Measurements from ENCODE around the gene HOXB4. TPM values are rescaled to one million over a fixed set of nuclear protein-coding genes. Genes with fewer than 3 reads are reported as not detected.

Gene HOXB4
- total RNA-seq, 1 experiment from 2014 or later = 11.3 TPM

DNA sequence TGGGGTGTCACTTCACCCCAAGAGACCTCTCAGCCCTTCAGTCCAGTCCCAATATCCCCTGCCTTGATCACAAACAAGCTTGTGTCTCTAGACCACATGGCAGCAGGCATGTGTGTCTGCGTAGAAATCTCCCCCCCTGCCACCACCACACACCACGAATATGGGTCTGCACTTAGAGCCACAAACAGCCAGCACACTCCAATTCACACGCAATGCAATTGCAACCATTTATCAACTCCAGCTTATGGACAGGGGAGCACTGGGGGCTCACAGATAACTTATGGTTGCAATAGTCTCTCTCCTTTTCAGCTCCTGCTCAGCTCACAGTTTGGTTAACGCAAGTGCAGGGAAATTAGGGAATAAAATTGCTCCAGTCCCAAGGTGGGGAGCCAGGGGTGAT, 45.4 kb upstream of the HOXB4 start:
- H3K36me3 ChIP-seq (ENCODE audit: control insufficient read depth in 1 of 2, insufficient read depth in 2 of 2, low read length in 2 of 2) = no peaks in the 10 kb centered on the region; a peak in 1 of 4 replicates
- H3K9me2 ChIP-seq (ENCODE audit: insufficient read depth) = no peaks in the 10 kb centered on the region
- H3K4me1 ChIP-seq (ENCODE audit: control insufficient read depth in 1 of 2, insufficient read depth in 2 of 2, low read length in 2 of 2) = peaks cover 15 to 36% of the 10 kb centered on the region in 2 experiments
- RAD21 ChIA-PET (ENCODE audit: low non-redundant PET in 1 of 2, low total read pairs in 2 of 2, uncharacterized antibody in 2 of 2, unreplicated experiment in 2 of 2) = no interaction called here
- H3K79me2 ChIP-seq (ENCODE audit: insufficient read depth, low read length) = peaks cover 42% of the 10 kb centered on the region
- no TSS peak for BruUV-seq (replicated peaks)
- H3K27me3 ChIP-seq (ENCODE audit: insufficient read depth, low read length) = no peaks in the 10 kb centered on the region
- H3K4me2 ChIP-seq (ENCODE audit: low read length) = peak overlapping the region; percentile 98; the same call in 1 of the 2 replicates
- H3K4me3 ChIP-seq (replicated peaks in 1 of 2; ENCODE audit: low read depth in 1 of 2, low read length in 2 of 2) = no peak overlapping the region
- CTCF ChIA-PET = interaction anchor here (0.9 to 1.4 kb wide), 3 partner anchors 315 to 363 kb away, joined by 3 read pairs; no protein-coding TSS in a partner anchor
- no peak overlapping the region for H3K9ac ChIP-seq (ENCODE audit: low read length)
- intact Hi-C loops (cut with micrococcal nuclease) = no loop called here
- no peaks in the 10 kb centered on the region for H4K20me1 ChIP-seq (ENCODE audit: insufficient read depth)
- no peaks in the 10 kb centered on the region for H3K9me3 ChIP-seq (ENCODE audit: control insufficient read depth in 1 of 2, insufficient read depth in 1 of 2, low read depth in 1 of 2, low read length in 2 of 2)
- ATAC-seq (no peak), DNase-seq (ENCODE audit: low read depth, low spot score) (no peak)
- POLR2A ChIA-PET = interaction anchor here (1.8 kb wide), 1 partner anchor 17 kb away, joined by 6 read pairs; no protein-coding TSS in a partner anchor
- H3K27ac ChIP-seq (ENCODE audit: low read depth, low read length) = no peak overlapping the region
- TF ChIP-seq ZNF274 (IDR thresholded peaks at IDR 0.05; ENCODE audit: low read depth, low read length) = no peak
- TF ChIP-seq CEBPB (IDR thresholded peaks at IDR 0.05; ENCODE audit: low read depth) = no peak
- TF ChIP-seq SIN3A (IDR thresholded peaks at IDR 0.05; ENCODE audit: low read depth) = no peak
- no peak for TF ChIP-seq YY1 (IDR thresholded peaks at IDR 0.05; ENCODE audit: extremely low read depth, insufficient replicate concordance, low read depth, low read length)
- no peak for TF ChIP-seq SRF (IDR thresholded peaks at IDR 0.05; ENCODE audit: low read depth)
- no peak for TF ChIP-seq CBX3 (IDR thresholded peaks at IDR 0.05; ENCODE audit: low read depth)
- no peak for TF ChIP-seq ELF1 (IDR thresholded peaks at IDR 0.05; ENCODE audit: borderline replicate concordance, low read depth)
- no peak for TF ChIP-seq REST (IDR thresholded peaks at IDR 0.05; ENCODE audit: low read depth)
- no peak for TF ChIP-seq EZH2phosphoT487 (IDR thresholded peaks at IDR 0.05; ENCODE audit: borderline replicate concordance)
- no peak for TF ChIP-seq ZFX (IDR thresholded peaks at IDR 0.05)
- TF ChIP-seq POLR2A (IDR thresholded peaks at IDR 0.05; ENCODE audit: borderline replicate concordance, extremely low read depth, insufficient read depth, insufficient read length) = no peak
- no peak for TF ChIP-seq ATF3 (IDR thresholded peaks at IDR 0.05)
- no peak overlapping the region for H2AFZ ChIP-seq (ENCODE audit: low read depth, low read length, poor library complexity, severe bottlenecking)
